Hepatocyte (in vitro differentiated cells): ENCODE measurements around the gene STAT4. TPM values are rescaled to one million over a fixed set of nuclear protein-coding genes. Genes with fewer than 3 reads are reported as not detected.

ENCODE experiments used
- DNase-seq: peaks from one replicate; pipeline ENCODE4 v3.0.0-alpha.2; 2016; ENCODE audit warnings: low spot score
- H2AFZ ChIP-seq: fragments of 200-600 bp; sonication (generic); 2 replicates; pipeline ENCODE4 v1.6.0; 2016; ENCODE audit warnings: antibody characterized with exemption, mild to moderate bottlenecking
- H3K27ac ChIP-seq: fragments of 200-600 bp; sonication (generic); 2 replicates; pipeline ENCODE4 v1.5.1; 2016; ENCODE audit warnings: mild to moderate bottlenecking
- H3K27me3 ChIP-seq: fragments of 200-600 bp; sonication (generic); 2 replicates; pipeline ENCODE4 v1.6.1; 2016
- H3K36me3 ChIP-seq: fragments of 200-600 bp; sonication (generic); replicated peaks from 2 replicates; pipeline ENCODE4 v1.5.1; 2016; ENCODE audit warnings: low read depth; ENCODE audit not compliant: insufficient read depth
- H3K4me1 ChIP-seq: fragments of 200-600 bp; sonication (generic); 2 replicates; pipeline ENCODE4 v1.5.1; 2016; ENCODE audit warnings: mild to moderate bottlenecking, moderate library complexity; ENCODE audit not compliant: insufficient read depth
- H3K4me2 ChIP-seq: fragments of 200-600 bp; sonication (generic); 2 replicates; pipeline ENCODE4 v1.6.0; 2016
- H3K4me3 ChIP-seq: fragments of 200-600 bp; sonication (generic); 2 replicates; pipeline ENCODE4 v1.5.1; 2016; ENCODE audit warnings: mild to moderate bottlenecking
- H3K79me2 ChIP-seq: fragments of 200-600 bp; sonication (generic); 2 replicates; pipeline ENCODE4 v1.6.0; 2017; ENCODE audit warnings: mild to moderate bottlenecking
- H3K9me2 ChIP-seq: fragments of 200-600 bp; sonication (generic); replicated peaks from 2 replicates; pipeline ENCODE4 v1.6.0; 2017; ENCODE audit warnings: mild to moderate bottlenecking; ENCODE audit not compliant: insufficient read depth
- H3K9me3 ChIP-seq: fragments of 200-600 bp; sonication (generic); 2 replicates; pipeline ENCODE4 v1.5.1; 2016; ENCODE audit warnings: low read depth, mild to moderate bottlenecking
- H4K20me1 ChIP-seq: fragments of 200-600 bp; sonication (generic); 2 replicates; pipeline ENCODE4 v1.6.0; 2016; ENCODE audit warnings: mild to moderate bottlenecking; ENCODE audit not compliant: insufficient read depth, poor library complexity, severe bottlenecking
- EZH2 ChIP-seq: fragments of 200-600 bp; sonication (generic); IDR thresholded peaks from 2 replicates; pipeline ENCODE4 v1.6.1; 2016; ENCODE audit warnings: antibody characterized with exemption, mild to moderate bottlenecking, borderline replicate concordance
- EZH2phosphoT487 ChIP-seq: fragments of 200-600 bp; sonication (generic); IDR thresholded peaks from one replicate; pipeline ENCODE4 v1.6.1; 2018; ENCODE audit warnings: antibody characterized with exemption, mild to moderate bottlenecking, low read depth, moderate library complexity; ENCODE audit not compliant: unreplicated experiment, severe bottlenecking
- WGBS: methylation state at CpG from one replicate; pipeline ENCODE4 v1.1.6; 2016; ENCODE audit warnings: low lambda C conversion rate; ENCODE audit errors: missing lambda C conversion rate; 5-methylcytosine and 5-hydroxymethylcytosine counted together
- polyA plus RNA-seq: library from polyadenylated mRNA; unstranded; fragments of >200 nt; fragmentation: Nextera tagmentation; extraction: Ambion mirVana; gene quantifications from 2 replicates; pipeline ENCODE4 v1.2.1, GENCODE V29; 2016
- total RNA-seq: library from RNA; depleted of rRNA; stranded (reverse); fragments of >200 nt; gene quantifications from 2 replicates; pipeline ENCODE4 v1.2.3, GENCODE V29; 2014
- TF ChIP-seq, protein P1 (sequence below): fragments of 200-600 bp; sonication (generic); IDR thresholded peaks from 2 replicates; pipeline ENCODE4 v1.5.1; 2016; ENCODE audit warnings: antibody characterized with exemption, mild to moderate bottlenecking; ENCODE audit not compliant: poor library complexity

Gene STAT4
- total and polyA plus RNA-seq, 2 experiments from 2014 or later = 1.6 to 6.6 TPM

DNA sequence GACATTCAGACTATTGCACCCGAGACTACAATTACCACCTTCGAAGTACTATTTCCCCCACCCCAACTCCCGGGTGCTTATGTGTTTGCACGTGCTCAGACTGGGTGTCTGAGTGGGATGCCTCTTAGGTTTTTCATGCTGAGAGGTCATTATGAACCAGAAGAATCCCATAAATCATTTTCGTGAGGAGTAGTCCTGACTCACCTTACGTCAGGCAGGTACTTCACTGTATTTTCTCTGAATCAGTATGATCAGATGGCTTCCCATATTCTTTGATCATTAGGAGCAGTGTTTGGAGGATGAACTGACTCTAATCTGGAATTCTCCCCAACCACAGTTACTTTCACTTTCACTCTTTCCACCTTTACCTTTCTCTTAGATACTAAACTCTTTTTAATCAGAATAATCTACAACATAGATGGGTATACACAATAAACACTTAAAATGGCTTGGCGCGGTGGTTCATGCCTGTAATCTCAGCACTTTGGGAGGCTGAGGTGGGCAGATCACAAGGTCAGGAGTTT is 38.4 kb upstream of the STAT4 start:
- Histone ChIP-seq H3K9me3 (no peaks in the 10 kb centered on the region), H3K9me2 (no peaks in the 10 kb centered on the region), H3K27ac (no peak overlapping the region), H3K4me1 (no peaks in the 10 kb centered on the region), H3K27me3 (no peaks in the 10 kb centered on the region), H3K4me2 (peak overlapping the region; percentile 25), H4K20me1 (no peaks in the 10 kb centered on the region), H3K36me3 (no peaks in the 10 kb centered on the region), H3K79me2 (no peaks in the 10 kb centered on the region), H3K4me3 (no peak overlapping the region), H2AFZ (no peak overlapping the region)
- DNase-seq = no peak
- 96% methylated on average over 8 of the region's 8 CpGs for WGBS
- TF ChIP-seq EZH2 = no peak
- TF ChIP-seq, protein P1, sequence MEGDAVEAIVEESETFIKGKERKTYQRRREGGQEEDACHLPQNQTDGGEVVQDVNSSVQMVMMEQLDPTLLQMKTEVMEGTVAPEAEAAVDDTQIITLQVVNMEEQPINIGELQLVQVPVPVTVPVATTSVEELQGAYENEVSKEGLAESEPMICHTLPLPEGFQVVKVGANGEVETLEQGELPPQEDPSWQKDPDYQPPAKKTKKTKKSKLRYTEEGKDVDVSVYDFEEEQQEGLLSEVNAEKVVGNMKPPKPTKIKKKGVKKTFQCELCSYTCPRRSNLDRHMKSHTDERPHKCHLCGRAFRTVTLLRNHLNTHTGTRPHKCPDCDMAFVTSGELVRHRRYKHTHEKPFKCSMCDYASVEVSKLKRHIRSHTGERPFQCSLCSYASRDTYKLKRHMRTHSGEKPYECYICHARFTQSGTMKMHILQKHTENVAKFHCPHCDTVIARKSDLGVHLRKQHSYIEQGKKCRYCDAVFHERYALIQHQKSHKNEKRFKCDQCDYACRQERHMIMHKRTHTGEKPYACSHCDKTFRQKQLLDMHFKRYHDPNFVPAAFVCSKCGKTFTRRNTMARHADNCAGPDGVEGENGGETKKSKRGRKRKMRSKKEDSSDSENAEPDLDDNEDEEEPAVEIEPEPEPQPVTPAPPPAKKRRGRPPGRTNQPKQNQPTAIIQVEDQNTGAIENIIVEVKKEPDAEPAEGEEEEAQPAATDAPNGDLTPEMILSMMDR = no peak

DNA sequence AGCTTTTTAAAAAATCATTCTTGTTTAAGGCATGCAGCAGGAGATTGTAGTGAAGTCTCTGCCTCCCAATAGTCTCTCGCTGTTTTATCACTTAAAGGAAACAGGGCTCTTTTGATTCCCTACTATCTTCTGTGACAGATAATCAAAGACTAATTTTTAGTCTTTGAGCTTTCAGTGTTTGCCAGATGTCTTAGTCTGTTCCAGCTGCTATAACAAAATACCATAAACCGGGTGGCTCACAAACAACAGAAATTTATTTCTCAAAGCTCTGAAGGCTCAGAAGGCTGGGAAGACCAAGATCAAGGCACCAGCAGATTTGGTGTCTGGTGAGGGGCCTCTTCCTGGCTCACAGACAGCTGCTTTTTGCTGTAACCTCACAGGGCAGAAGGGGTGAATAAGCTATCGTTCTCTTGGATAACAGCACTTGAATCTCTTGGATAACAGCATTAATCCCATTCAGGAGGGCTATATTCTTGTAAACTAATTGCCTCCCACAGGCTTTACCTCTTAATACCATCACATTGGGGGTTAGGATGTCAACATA is 37.8 kb upstream of the STAT4 start:
- H3K9me3 ChIP-seq = no peaks in the 10 kb centered on the region
- H3K27ac ChIP-seq = no peak overlapping the region
- no peaks in the 10 kb centered on the region for H3K79me2 ChIP-seq
- no peak overlapping the region for H2AFZ ChIP-seq
- WGBS = 53% methylated on average over 3 of the region's 3 CpGs
- no peaks in the 10 kb centered on the region for H4K20me1 ChIP-seq
- H3K4me3 ChIP-seq = no peak overlapping the region
- DNase-seq = no peak
- no peaks in the 10 kb centered on the region for H3K9me2 ChIP-seq
- H3K27me3 ChIP-seq = no peaks in the 10 kb centered on the region
- H3K4me2 ChIP-seq = no peak overlapping the region
- no peaks in the 10 kb centered on the region for H3K36me3 ChIP-seq
- no peaks in the 10 kb centered on the region for H3K4me1 ChIP-seq
- TF ChIP-seq EZH2 (no peak), EZH2phosphoT487 (no peak)
- TF ChIP-seq, protein P1 = no peak

DNA sequence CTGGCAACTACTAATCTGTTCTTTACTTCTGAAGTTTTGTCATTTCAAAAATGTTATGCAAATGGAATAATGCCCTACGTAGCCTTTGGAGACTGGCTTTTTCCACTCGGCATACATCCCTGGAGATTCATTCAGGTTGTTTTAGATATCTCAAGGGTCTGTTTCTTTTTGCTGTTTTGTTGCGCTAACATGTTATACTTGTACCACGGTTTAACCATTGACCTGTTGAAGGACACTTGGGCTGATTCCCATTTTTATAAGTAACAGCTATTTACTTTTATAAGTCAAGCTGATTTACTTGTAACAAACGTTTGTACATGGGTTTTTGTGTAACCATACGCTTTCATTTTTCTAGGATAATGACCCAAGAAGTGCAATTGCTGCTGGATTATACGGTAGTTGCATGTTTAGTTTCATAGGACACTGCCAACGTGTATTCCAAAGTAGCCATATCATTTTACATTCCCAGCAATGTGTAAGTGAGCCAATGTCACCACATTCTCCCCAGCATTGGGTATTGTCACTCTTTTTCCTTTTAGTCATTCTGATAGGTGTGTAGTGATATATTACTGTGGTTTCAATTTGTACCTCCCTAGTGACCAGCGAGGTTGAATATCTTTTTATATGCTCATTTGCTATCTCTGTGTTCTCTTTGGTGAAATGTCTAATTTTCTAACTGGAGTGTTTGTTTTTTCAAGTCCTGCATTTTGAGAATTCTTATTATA is 36.5 kb upstream of the STAT4 start:
- no peaks in the 10 kb centered on the region for H3K4me1 ChIP-seq
- no peak overlapping the region for H2AFZ ChIP-seq
- no peaks in the 10 kb centered on the region for H3K36me3 ChIP-seq
- H3K79me2 ChIP-seq = no peaks in the 10 kb centered on the region
- TF ChIP-seq, protein P1 = no peak
- TF ChIP-seq EZH2phosphoT487 (no peak), EZH2 (no peak)
- H3K27me3 ChIP-seq = no peaks in the 10 kb centered on the region
- no peaks in the 10 kb centered on the region for H4K20me1 ChIP-seq
- DNase-seq = no peak
- 76% methylated on average over 9 of the region's 9 CpGs for whole genome bisulfite sequencing
- H3K4me2 ChIP-seq = no peak overlapping the region
- no peak overlapping the region for H3K27ac ChIP-seq
- no peaks in the 10 kb centered on the region for H3K9me2 ChIP-seq
- H3K9me3 ChIP-seq = no peaks in the 10 kb centered on the region
- no peak overlapping the region for H3K4me3 ChIP-seq
